ENCODE results near the gene B3GALT5. TPM values are rescaled to one million over a fixed set of nuclear protein-coding genes. Genes with fewer than 3 reads are reported as not detected.

The B3GALT5 gene
- total RNA-seq, 1 experiment from 2014 or later = 0.18 TPM

GRCh38 chr21:39700318-39700717 is 87.6 kb downstream of the B3GALT5 start:
- TF ChIP-seq, protein P1, sequence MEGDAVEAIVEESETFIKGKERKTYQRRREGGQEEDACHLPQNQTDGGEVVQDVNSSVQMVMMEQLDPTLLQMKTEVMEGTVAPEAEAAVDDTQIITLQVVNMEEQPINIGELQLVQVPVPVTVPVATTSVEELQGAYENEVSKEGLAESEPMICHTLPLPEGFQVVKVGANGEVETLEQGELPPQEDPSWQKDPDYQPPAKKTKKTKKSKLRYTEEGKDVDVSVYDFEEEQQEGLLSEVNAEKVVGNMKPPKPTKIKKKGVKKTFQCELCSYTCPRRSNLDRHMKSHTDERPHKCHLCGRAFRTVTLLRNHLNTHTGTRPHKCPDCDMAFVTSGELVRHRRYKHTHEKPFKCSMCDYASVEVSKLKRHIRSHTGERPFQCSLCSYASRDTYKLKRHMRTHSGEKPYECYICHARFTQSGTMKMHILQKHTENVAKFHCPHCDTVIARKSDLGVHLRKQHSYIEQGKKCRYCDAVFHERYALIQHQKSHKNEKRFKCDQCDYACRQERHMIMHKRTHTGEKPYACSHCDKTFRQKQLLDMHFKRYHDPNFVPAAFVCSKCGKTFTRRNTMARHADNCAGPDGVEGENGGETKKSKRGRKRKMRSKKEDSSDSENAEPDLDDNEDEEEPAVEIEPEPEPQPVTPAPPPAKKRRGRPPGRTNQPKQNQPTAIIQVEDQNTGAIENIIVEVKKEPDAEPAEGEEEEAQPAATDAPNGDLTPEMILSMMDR (IDR thresholded peaks at IDR 0.05; ENCODE audit: insufficient read depth in 1 of 2, low read depth in 1 of 2, low read length in 1 of 2, severe bottlenecking in 1 of 2, unreplicated experiment in 1 of 2) = no peak
- no peak for DNase-seq
- peaks cover 5% of the 10 kb centered on the region for H3K27me3 Mint-ChIP-seq (ENCODE audit: insufficient read depth, unreplicated experiment)
- no peaks in the 10 kb centered on the region for H3K4me1 Mint-ChIP-seq (ENCODE audit: low read depth, unreplicated experiment)
- no peaks in the 10 kb centered on the region for H3K9me3 Mint-ChIP-seq (ENCODE audit: unreplicated experiment)
- intact Hi-C loops (cut with micrococcal nuclease; ENCODE audit: unreplicated experiment) = no loop called here
- no peak overlapping the region for H3K4me3 Mint-ChIP-seq (ENCODE audit: unreplicated experiment)
- H3K27me3 ChIP-seq (replicated peaks; ENCODE audit: control insufficient read depth, insufficient read depth, low read length) = no peaks in the 10 kb centered on the region
- POLR2A ChIA-PET = no interaction called here
- CTCF ChIA-PET = interaction anchor here (0.6 kb wide), 1 partner anchor 181 kb away, joined by 3 read pairs; no protein-coding TSS in a partner anchor
- no peaks in the 10 kb centered on the region for H3K9me3 ChIP-seq
- H3K4me1 ChIP-seq = no peaks in the 10 kb centered on the region
- no peak overlapping the region for H3K4me3 ChIP-seq (ENCODE audit: low read depth, low read length)
- no peaks in the 10 kb centered on the region for H3K36me3 Mint-ChIP-seq (ENCODE audit: insufficient read depth, unreplicated experiment)
- no peaks in the 10 kb centered on the region for H3K36me3 ChIP-seq (ENCODE audit: control insufficient read depth, insufficient read depth, low read length)
- no TSS peak for BruUV-seq (replicated peaks)
- no peak overlapping the region for H3K27ac Mint-ChIP-seq (ENCODE audit: unreplicated experiment)

GRCh38 chr21:39703578-39703977 is 90.8 kb downstream of the B3GALT5 start:
- Mint-ChIP-seq H3K4me1 (ENCODE audit: low read depth, unreplicated experiment) (no peaks in the 10 kb centered on the region), H3K27me3 (ENCODE audit: insufficient read depth, unreplicated experiment) (peaks cover 3% of the 10 kb centered on the region), H3K9me3 (ENCODE audit: unreplicated experiment) (no peaks in the 10 kb centered on the region), H3K27ac (ENCODE audit: unreplicated experiment) (no peak overlapping the region), H3K4me3 (ENCODE audit: unreplicated experiment) (no peak overlapping the region), H3K36me3 (ENCODE audit: insufficient read depth, unreplicated experiment) (no peaks in the 10 kb centered on the region)
- DNase-seq = no peak
- no peak overlapping the region for H3K4me3 ChIP-seq (ENCODE audit: low read depth, low read length)
- POLR2A ChIA-PET = no interaction called here
- no TSS peak for BruUV-seq (replicated peaks)
- H3K27me3 ChIP-seq (replicated peaks; ENCODE audit: control insufficient read depth, insufficient read depth, low read length) = no peaks in the 10 kb centered on the region
- TF ChIP-seq, protein P1 (IDR thresholded peaks at IDR 0.05; ENCODE audit: insufficient read depth in 1 of 2, low read depth in 1 of 2, low read length in 1 of 2, severe bottlenecking in 1 of 2, unreplicated experiment in 1 of 2) = no peak
- intact Hi-C loops (cut with micrococcal nuclease; ENCODE audit: unreplicated experiment) = no loop called here
- no peaks in the 10 kb centered on the region for H3K4me1 ChIP-seq
- no peaks in the 10 kb centered on the region for H3K36me3 ChIP-seq (ENCODE audit: control insufficient read depth, insufficient read depth, low read length)
- CTCF ChIA-PET = no interaction called here
- no peaks in the 10 kb centered on the region for H3K9me3 ChIP-seq

- no peak for DNase-seq
- TF ChIP-seq, protein P1 (IDR thresholded peaks at IDR 0.05; ENCODE audit: insufficient read depth in 1 of 2, low read depth in 1 of 2, low read length in 1 of 2, severe bottlenecking in 1 of 2, unreplicated experiment in 1 of 2) = no peak
- POLR2A ChIA-PET = no interaction called here
- H3K4me3 ChIP-seq (ENCODE audit: low read depth, low read length) = no peak overlapping the region
- H3K27me3 Mint-ChIP-seq (ENCODE audit: insufficient read depth, unreplicated experiment) = peaks cover 2% of the 10 kb centered on the region
- no peaks in the 10 kb centered on the region for H3K36me3 Mint-ChIP-seq (ENCODE audit: insufficient read depth, unreplicated experiment)
- H3K4me3 Mint-ChIP-seq (ENCODE audit: unreplicated experiment) = no peak overlapping the region
- no TSS peak for BruUV-seq (replicated peaks)
- H3K4me1 Mint-ChIP-seq (ENCODE audit: low read depth, unreplicated experiment) = no peaks in the 10 kb centered on the region
- intact Hi-C loops (cut with micrococcal nuclease; ENCODE audit: unreplicated experiment) = no loop called here
- no peaks in the 10 kb centered on the region for H3K4me1 ChIP-seq
- no peaks in the 10 kb centered on the region for H3K36me3 ChIP-seq (ENCODE audit: control insufficient read depth, insufficient read depth, low read length)
- no peaks in the 10 kb centered on the region for H3K9me3 ChIP-seq
- no peaks in the 10 kb centered on the region for H3K9me3 Mint-ChIP-seq (ENCODE audit: unreplicated experiment)
- CTCF ChIA-PET = no interaction called here
- H3K27me3 ChIP-seq (replicated peaks; ENCODE audit: control insufficient read depth, insufficient read depth, low read length) = no peaks in the 10 kb centered on the region
- no peak overlapping the region for H3K27ac Mint-ChIP-seq (ENCODE audit: unreplicated experiment)
Observed at GRCh38 chr21:39705849-39706248, 93.1 kb downstream of the B3GALT5 start.
